Measurements from ENCODE around the gene PUS1. TPM values are rescaled to one million over a fixed set of nuclear protein-coding genes. Genes with fewer than 3 reads are reported as not detected.

Gene PUS1
- total and polyA plus RNA-seq, 9 of the 15 experiments (the other 6 are each of a cell fraction or from before 2014, with no cell fraction given) = 1.9 to 90.8 (median 30.0) TPM

DNA sequence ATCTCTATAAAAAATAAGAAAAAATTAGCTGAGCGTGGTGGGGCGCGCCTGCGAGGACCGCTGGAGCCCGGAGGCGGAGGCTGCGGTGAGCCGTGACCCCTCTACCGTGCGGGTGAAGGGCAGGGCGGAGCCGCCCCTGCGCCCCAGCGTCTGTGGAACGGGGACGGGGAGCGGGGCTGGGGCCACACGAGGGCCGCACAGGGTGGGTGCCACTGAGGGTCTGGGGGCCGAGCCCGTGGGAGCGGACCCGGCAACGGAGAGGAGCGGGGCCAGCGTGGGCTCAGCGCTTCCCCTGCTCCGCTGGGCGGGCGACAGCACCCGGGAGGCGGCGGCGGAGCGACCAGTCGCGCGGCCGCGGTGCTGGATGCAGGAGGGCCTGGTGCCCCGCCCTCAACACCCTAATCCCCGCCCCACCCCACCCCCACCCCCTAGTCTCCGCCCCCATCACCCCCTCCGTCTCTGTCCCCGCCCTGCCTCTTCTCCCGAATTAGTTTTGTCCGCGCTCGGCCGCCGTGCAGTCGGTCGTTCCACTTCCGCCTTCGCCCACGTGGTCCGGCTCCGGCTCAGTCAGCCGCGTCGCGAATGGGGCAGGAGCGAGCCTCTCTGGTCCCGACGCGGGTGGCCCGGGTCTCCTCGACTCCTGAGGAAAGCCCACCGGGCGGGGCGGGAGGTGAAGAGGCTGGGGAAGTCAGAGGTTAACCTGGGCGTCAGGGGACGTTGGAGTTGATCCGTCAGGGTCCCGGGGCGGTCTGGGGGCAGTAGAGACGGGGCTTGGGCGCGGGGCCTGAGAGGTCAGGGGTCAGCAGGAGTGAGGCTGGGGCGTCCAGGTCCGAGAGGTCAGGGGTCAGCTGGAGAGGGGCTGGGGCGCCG lies at the start of gene PUS1 (continued):
- TF ChIP-seq CHAMP1 (IDR thresholded peaks at IDR 0.05) (no peak), PTBP1 (IDR thresholded peaks at IDR 0.05; ENCODE audit: low read depth, low read length) (no peak)

DNA sequence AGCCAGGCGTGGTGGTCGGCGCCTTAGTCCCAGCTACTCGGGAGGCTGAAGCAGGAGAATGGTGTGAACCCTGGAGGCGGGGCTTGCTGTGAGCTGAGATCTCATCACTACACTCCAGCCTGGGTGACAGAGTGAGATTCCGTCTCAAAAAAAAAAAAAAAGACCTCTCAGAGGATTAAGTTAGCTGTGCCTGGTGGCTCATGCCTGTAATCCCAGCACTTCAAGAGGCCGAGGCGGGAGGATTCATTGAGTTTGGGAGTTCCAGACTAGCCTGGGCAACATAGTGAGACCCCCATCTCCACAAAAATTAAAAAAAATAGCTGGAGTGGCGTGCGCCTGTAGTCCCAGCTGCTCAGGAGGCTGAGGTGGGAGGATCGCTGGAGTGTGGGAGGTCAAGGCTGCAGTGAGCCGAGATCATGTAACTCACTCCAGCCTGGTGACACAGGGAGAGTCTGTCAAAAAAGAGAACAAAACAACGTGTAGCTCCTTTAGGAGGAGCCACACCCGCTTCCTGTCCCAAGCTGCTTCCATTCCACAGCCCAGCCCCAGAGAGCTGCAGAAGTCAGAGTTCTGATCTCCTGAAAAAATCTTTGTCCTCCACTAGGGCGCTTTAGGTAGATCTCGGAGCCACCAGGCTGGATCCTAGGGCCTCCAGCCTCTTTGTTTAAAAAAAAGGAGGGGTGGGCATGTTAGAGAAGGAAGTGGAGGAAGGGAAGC lies 46.1 kb upstream of the PUS1 start:
- FAIRE-seq (peak; percentile 15), ATAC-seq (peak; percentile 83), DNase-seq (ENCODE audit: extremely low read depth in 1 of 4, low spot score in 3 of 4) (peak in 3 of 4 experiments; percentile 22 to 30 (median 23))
- Histone ChIP-seq H3K4me3 (no peak overlapping the region), H3K9ac (ENCODE audit: insufficient read depth in 1 of 2, low read depth in 2 of 2, low read length in 2 of 2) (peak overlapping the region in 1 of 2 experiments; percentile 63; a peak in 1 of 4 replicates), H2AFZ (ENCODE audit: low read depth, low read length) (peak overlapping the region; percentile 66), H3K9me1 (ENCODE audit: control insufficient read depth, insufficient read depth, low read length) (no peaks in the 10 kb centered on the region), H4K20me1 (replicated peaks; ENCODE audit: control insufficient read depth, insufficient read depth, low read length) (no peaks in the 10 kb centered on the region), H3K4me2 (ENCODE audit: insufficient read depth, low read length) (peak overlapping the region; percentile 37; the same call in 1 of the 2 replicates), H3K4me1 (replicated peaks in 1 of 2; ENCODE audit: control insufficient read depth in 2 of 2, insufficient read depth in 2 of 2, low read length in 2 of 2) (peaks cover 6 to 16% of the 10 kb centered on the region in 2 experiments; a peak in 3 of 5 replicates), H3K27ac (ENCODE audit: extremely low read depth, low read depth, low read length) (no peak overlapping the region), H3K9me3 (replicated peaks; ENCODE audit: control insufficient read depth, insufficient read depth, low read depth, low read length) (peaks cover 6% of the 10 kb centered on the region; the same call in 1 of the 2 replicates), H3K36me3 (ENCODE audit: control insufficient read depth, insufficient read depth, low read length) (no peaks in the 10 kb centered on the region), H3K27me3 (ENCODE audit: control insufficient read depth in 2 of 2, insufficient read depth in 2 of 2, low read length in 2 of 2) (no peaks in the 10 kb centered on the region; a peak in 2 of 5 replicates), H3K79me2 (ENCODE audit: control insufficient read depth, insufficient read depth, low read length) (no peaks in the 10 kb centered on the region)
- intact Hi-C loops (cut with micrococcal nuclease) (no loop called here), in situ Hi-C loops (cut with MboI) (no loop called here)
- BruUV-seq (replicated peaks) = no TSS peak
- ChIA-PET CTCF (ENCODE audit: low intra/inter-chr PET ratio) (no interaction called here), POLR2A (interaction anchor here (0.6 to 0.9 kb wide), 2 partner anchors 23 to 34 kb away, joined by 3 to 6 read pairs; no protein-coding TSS in a partner anchor)
- 35% methylated on average over 15 of the region's 16 CpGs for WGBS (ENCODE audit: insufficient coverage, low coverage, missing lambda C conversion rate)
- TF ChIP-seq, protein P1, sequence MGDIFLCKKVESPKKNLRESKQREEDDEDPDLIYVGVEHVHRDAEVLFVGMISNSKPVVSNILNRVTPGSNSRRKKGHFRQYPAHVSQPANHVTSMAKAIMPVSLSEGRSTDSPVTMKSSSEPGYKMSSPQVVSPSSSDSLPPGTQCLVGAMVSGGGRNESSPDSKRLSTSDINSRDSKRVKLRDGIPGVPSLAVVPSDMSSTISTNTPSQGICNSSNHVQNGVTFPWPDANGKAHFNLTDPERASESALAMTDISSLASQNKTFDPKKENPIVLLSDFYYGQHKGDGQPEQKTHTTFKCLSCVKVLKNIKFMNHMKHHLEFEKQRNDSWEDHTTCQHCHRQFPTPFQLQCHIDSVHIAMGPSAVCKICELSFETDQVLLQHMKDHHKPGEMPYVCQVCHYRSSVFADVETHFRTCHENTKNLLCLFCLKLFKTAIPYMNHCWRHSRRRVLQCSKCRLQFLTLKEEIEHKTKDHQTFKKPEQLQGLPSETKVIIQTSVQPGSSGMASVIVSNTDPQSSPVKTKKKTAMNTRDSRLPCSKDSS (IDR thresholded peaks at IDR 0.05; ENCODE audit: low read depth, partially characterized antibody) = no peak
- TF ChIP-seq POLR2AphosphoS2 (IDR thresholded peaks at IDR 0.05; ENCODE audit: low read length) (no peak), ZNF384 (IDR thresholded peaks at IDR 0.05; ENCODE audit: low read depth, low read length) (peak; percentile 69; the same call in 1 of the 2 replicates), ZNF121 (CRISPR knock-in tag; conservative IDR thresholded peaks at IDR 0.05) (peak; percentile 68), BCOR (IDR thresholded peaks at IDR 0.05) (peak; percentile 50; the same call in 1 of the 2 replicates), KAT8 (IDR thresholded peaks at IDR 0.05; ENCODE audit: low read depth) (no peak), PKNOX1 (IDR thresholded peaks at IDR 0.05) (0 out of 2 replicates have a peak, but pooled peaks have one; percentile 6), DACH1 (IDR thresholded peaks at IDR 0.05; ENCODE audit: partially characterized antibody) (no peak), NFIC (IDR thresholded peaks at IDR 0.05) (no peak), ZNF133 (CRISPR knock-in tag; IDR thresholded peaks at IDR 0.05) (no peak), KLF13 (tag; IDR thresholded peaks at IDR 0.05; ENCODE audit: borderline replicate concordance, low read depth) (no peak)
